IPS-20b (cell line): ENCODE data around the gene ARRB2.
"Not testable (repeated sequence)": the region's sequence is repeated elsewhere in the genome, so short reads cannot be mapped to it uniquely, and the experiment has no call there.

Experiments
- H3K27ac ChIP-seq: one replicate; pipeline ENCODE4 v1.5.1; 2013; ENCODE audit warnings: low read length
- H3K27me3 ChIP-seq: 2 replicates; pipeline ENCODE4 v1.6.1; 2013; ENCODE audit warnings: mild to moderate bottlenecking, low read length, inconsistent platforms; ENCODE audit not compliant: insufficient read depth
- H3K36me3 ChIP-seq: 2 replicates; pipeline ENCODE4 v1.6.1; 2013; ENCODE audit warnings: low read depth, mild to moderate bottlenecking, inconsistent platforms, low read length, moderate library complexity; ENCODE audit not compliant: insufficient read depth
- H3K4me1 ChIP-seq: 2 replicates; pipeline ENCODE4 v1.6.1; 2013; ENCODE audit warnings: mild to moderate bottlenecking, control low read depth, inconsistent platforms, low read length, moderate library complexity; ENCODE audit not compliant: insufficient read depth
- H3K4me3 ChIP-seq: 2 replicates; pipeline ENCODE4 v1.5.1; 2013; ENCODE audit warnings: mild to moderate bottlenecking, low read length, inconsistent platforms
- H3K9ac ChIP-seq: 2 replicates; pipeline ENCODE4 v1.6.1; 2013; ENCODE audit warnings: low read depth, mild to moderate bottlenecking, inconsistent platforms, low read length, moderate library complexity
- H3K9me3 ChIP-seq: 2 replicates; pipeline ENCODE4 v1.6.1; 2013; ENCODE audit warnings: mild to moderate bottlenecking, low read depth, low read length, inconsistent platforms; ENCODE audit not compliant: insufficient read depth

ARRB2 gene

DNA sequence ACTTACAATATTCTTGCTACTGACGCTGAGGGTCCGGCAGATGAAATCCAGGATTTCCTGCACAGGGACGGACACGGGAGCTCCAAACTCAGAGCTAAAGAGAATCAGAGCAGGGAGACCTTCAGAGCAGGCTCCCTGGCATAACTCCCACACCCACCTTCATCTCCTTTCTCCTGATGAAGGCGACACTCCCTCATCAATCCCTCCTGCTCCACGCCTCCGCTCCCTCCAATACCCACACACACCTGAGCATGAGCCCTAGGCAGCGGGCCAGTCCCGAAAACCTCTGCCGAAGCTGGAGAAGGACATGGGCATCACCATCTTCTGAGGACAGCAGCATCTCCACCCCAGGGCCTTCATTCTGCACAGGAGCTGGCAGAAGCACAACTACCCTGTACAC is 34.6 kb upstream of the ARRB2 start:
- Histone ChIP-seq H3K27me3 (no peaks in the 10 kb centered on the region), H3K4me1 (no peaks in the 10 kb centered on the region; the same call in 1 of the 2 replicates), H3K27ac (no peak overlapping the region), H3K36me3 (peaks cover 98% of the 10 kb centered on the region), H3K4me3 (no peak overlapping the region), H3K9ac (no peak overlapping the region), H3K9me3 (no peaks in the 10 kb centered on the region)

DNA sequence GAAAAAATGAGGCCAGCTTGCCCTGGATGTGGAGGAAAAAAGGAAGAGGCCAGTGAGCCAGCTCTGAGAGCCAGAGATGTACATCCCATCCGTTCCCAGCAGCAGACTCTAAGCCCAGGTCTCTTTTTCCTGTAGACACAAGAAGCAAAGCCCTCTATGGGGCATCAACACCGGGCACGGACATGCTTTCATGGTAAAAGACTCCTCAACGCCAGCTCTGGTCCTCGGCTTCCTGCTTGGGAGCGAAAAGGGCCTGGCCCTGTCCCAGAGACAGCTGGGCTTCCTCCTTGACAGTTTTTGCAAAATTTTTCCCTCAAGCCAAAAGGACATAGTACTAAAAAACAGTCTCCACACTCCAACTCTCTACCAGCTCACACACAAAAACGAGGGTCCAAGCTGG is 33.6 kb upstream of the ARRB2 start:
- Histone ChIP-seq H3K27ac (no peak overlapping the region), H3K9ac (no peak overlapping the region), H3K9me3 (no peaks in the 10 kb centered on the region), H3K4me1 (no peaks in the 10 kb centered on the region; the same call in 1 of the 2 replicates), H3K36me3 (peaks cover 98% of the 10 kb centered on the region), H3K4me3 (no peak overlapping the region), H3K27me3 (no peaks in the 10 kb centered on the region)

DNA sequence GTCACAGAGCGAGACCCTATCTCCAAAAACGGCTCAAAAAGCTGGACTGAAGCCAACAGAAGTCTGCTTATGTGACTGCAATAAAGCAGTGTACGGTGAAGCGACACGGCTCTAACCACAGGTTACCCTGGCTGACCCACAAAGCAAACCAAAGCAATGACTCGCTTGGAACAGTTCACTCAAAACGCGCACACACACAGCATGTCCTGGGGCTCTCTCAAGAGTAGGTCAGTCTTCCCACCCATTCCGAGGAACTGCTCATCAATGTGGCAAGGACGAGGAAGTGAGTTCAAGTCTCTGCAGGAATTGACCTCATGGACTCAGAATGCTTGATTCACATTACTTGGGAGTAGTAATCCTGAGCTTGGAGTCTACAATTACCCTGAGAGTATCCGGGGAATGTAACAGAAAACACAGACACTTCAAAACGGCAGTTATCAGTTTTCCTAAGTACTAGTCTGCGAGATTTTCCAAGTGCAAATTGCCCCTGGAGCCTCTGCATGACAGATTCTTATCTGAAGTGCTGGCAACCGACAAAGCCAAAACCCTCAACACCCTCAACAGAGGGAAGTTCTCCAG is 31.9 kb upstream of the ARRB2 start:
- no peak overlapping the region for H3K27ac ChIP-seq
- peaks cover 96% of the 10 kb centered on the region for H3K36me3 ChIP-seq
- no peak overlapping the region for H3K9ac ChIP-seq
- no peak overlapping the region for H3K4me3 ChIP-seq
- no peaks in the 10 kb centered on the region; the same call in 1 of the 2 replicates for H3K4me1 ChIP-seq
- no peaks in the 10 kb centered on the region for H3K9me3 ChIP-seq
- no peaks in the 10 kb centered on the region for H3K27me3 ChIP-seq

DNA sequence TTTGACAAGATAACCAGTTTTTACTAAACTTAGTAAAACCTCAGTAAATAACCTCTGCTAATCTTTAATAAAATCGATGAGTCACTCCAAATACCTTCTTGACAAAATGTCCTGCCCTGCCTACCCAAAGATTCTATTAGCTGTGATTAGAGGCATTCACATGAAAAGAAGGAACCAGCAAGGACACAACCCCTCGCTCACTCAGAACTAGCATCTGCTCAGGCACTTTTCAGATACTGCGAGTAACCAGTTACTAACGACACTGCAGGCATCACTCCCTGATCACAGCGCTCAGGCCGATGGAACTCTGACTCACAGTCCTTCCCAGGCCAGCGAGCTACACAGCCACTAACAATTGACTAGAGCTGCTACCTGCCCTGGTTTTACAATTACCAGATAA is 30.8 kb upstream of the ARRB2 start:
- H3K9ac ChIP-seq = no peak overlapping the region
- no peaks in the 10 kb centered on the region for H3K27me3 ChIP-seq
- H3K4me3 ChIP-seq = no peak overlapping the region
- H3K9me3 ChIP-seq = no peaks in the 10 kb centered on the region
- peaks cover 94% of the 10 kb centered on the region for H3K36me3 ChIP-seq
- no peaks in the 10 kb centered on the region; the same call in 1 of the 2 replicates for H3K4me1 ChIP-seq
- H3K27ac ChIP-seq = no peak overlapping the region

- not testable (repeated sequence) for H3K9me3 ChIP-seq, H3K27ac ChIP-seq, H3K9ac ChIP-seq, H3K4me1 ChIP-seq, H3K27me3 ChIP-seq, H3K4me3 ChIP-seq
- peaks cover 84% of the 10 kb centered on the region for H3K36me3 ChIP-seq
These were observed 26.7 kb upstream of the ARRB2 start for GRCh38 chr17:4683739-4684138.

- not testable (repeated sequence) for H3K9ac ChIP-seq, H3K27ac ChIP-seq, H3K4me1 ChIP-seq, H3K27me3 ChIP-seq, H3K4me3 ChIP-seq, H3K9me3 ChIP-seq
- H3K36me3 ChIP-seq = peaks cover 76% of the 10 kb centered on the region
These were observed 20.6 kb upstream of the ARRB2 start for GRCh38 chr17:4689872-4690271.

DNA sequence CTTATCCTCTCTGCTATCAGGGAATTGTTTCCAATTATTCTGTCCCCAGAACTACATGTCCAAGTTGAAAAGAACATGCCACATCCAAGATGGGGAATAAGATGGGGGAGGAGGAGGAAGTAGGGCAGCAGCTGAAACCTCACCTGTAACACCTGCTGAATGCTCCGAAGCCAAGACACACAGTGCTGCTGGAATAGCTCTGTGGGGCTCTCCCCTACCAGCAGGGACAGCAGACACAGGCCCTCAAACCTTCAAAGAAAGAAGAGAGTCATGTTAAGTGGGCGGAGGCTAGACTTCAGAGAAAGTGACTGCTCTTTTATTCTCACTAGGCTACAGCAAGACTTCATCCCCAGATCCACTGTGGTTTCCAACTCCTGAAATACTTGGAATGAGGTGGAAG is 19.7 kb upstream of the ARRB2 start:
- Histone ChIP-seq H3K36me3 (peaks cover 68% of the 10 kb centered on the region), H3K9me3 (no peaks in the 10 kb centered on the region), H3K27me3 (no peaks in the 10 kb centered on the region), H3K4me3 (no peak overlapping the region), H3K9ac (no peak overlapping the region), H3K4me1 (no peaks in the 10 kb centered on the region), H3K27ac (no peak overlapping the region)

DNA sequence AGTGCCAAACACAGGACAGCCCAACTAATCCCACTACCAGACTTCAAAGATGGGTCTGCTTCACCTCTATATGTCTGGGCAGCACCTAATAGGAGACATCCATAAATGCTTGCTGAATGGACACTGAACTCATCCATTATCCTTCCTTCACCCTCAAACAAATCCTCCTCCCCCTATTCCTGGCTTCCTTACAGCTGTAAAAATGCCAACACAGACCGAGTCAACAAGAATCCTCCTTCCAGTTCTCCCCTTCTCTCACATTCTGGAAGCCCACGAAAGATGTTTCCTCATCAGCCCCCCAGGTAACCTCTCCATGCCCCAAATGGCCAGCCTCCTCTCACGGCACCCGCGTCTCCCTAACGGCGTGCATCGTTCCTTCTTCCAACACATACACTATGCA is 18.7 kb upstream of the ARRB2 start:
- Histone ChIP-seq H3K9me3 (no peaks in the 10 kb centered on the region), H3K4me1 (no peaks in the 10 kb centered on the region), H3K27me3 (no peaks in the 10 kb centered on the region), H3K4me3 (no peak overlapping the region), H3K9ac (no peak overlapping the region), H3K27ac (no peak overlapping the region), H3K36me3 (peaks cover 70% of the 10 kb centered on the region)

GRCh38 chr17:4693416-4693815 is 17.0 kb upstream of the ARRB2 start:
- H3K4me1 ChIP-seq = no peaks in the 10 kb centered on the region
- no peak overlapping the region for H3K27ac ChIP-seq
- H3K27me3 ChIP-seq = no peaks in the 10 kb centered on the region
- H3K9ac ChIP-seq = no peak overlapping the region
- no peak overlapping the region for H3K4me3 ChIP-seq
- H3K36me3 ChIP-seq = peaks cover 72% of the 10 kb centered on the region
- no peaks in the 10 kb centered on the region for H3K9me3 ChIP-seq

GRCh38 chr17:4696437-4696805 is 14.0 kb upstream of the ARRB2 start:
- Histone ChIP-seq H3K4me1 (peaks cover 1% of the 10 kb centered on the region; the same call in 1 of the 2 replicates), H3K9me3 (no peaks in the 10 kb centered on the region), H3K27ac (no peak overlapping the region), H3K9ac (no peak overlapping the region), H3K4me3 (no peak overlapping the region), H3K27me3 (no peaks in the 10 kb centered on the region), H3K36me3 (peaks cover 50% of the 10 kb centered on the region)

DNA sequence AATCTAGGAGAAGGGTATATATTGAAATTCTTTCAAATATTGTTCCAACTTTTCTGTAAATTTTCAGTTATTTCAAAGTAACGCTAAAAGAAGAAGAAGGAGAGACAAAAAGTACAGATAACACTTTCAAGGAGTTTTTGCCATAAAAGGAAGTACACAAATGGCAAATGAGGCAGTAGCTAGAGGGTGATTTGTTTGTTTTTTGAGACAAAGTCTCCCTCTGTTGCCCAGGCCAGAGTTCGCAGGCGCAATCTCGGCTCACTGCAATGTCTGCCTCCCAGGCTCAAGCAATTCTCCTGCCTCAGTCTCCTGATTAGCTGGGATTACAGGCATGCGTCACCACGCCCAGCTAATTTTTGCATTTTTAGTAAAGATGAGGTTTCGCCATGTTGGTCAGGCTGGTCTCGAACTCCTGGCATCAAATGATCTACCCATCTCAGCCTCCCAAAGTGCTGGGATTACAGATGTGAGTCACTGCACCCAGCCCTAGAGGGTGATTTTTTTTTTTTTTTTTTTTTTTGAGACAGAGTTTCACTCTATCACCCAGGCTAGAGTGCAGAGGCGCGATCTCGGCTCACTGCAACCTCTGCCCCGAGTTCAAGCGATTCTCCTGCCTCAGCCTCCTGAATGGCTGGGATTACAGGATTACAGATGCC is 10.9 kb upstream of the ARRB2 start:
- peaks cover 32% of the 10 kb centered on the region for H3K36me3 ChIP-seq
- H3K4me1 ChIP-seq, H3K27me3 ChIP-seq, H3K4me3 ChIP-seq, H3K27ac ChIP-seq, H3K9ac ChIP-seq, H3K9me3 ChIP-seq: not testable (repeated sequence)

GRCh38 chr17:4701116-4701515 is 9.3 kb upstream of the ARRB2 start:
- no peaks in the 10 kb centered on the region for H3K27me3 ChIP-seq
- no peak overlapping the region for H3K9ac ChIP-seq
- peaks cover 30% of the 10 kb centered on the region for H3K36me3 ChIP-seq
- no peaks in the 10 kb centered on the region for H3K9me3 ChIP-seq
- peaks cover 11% of the 10 kb centered on the region for H3K4me1 ChIP-seq
- no peak overlapping the region for H3K27ac ChIP-seq
- H3K4me3 ChIP-seq = no peak overlapping the region
